Mucosa of descending colon (tissue), 3 donors: Measurements from ENCODE around the gene DOCK1. TPM values are rescaled to one million over a fixed set of nuclear protein-coding genes. Genes with fewer than 3 reads are reported as not detected.

Experiments
- ATAC-seq: fragments of 200-7000 bp; cut with Tn5 transposase; one replicate; pipeline ENCODE4 v1.9.1; 2020; ENCODE audit warnings: mild to moderate bottlenecking, moderate library complexity
- DNase-seq, 3 donors: peaks; one replicate each; pipeline ENCODE4 v3.0.0-alpha.2; 2020
- H3K36me3 ChIP-seq: fragments of 200-600 bp; one replicate; pipeline ENCODE4 v1.8.0; 2021; ENCODE audit warnings: low read depth, mild to moderate bottlenecking
- H3K4me1 ChIP-seq: fragments of 200-600 bp; one replicate; pipeline ENCODE4 v1.8.0; 2021; ENCODE audit warnings: low read depth, mild to moderate bottlenecking
- H3K4me3 ChIP-seq: fragments of 200-600 bp; one replicate; pipeline ENCODE4 v1.8.0; 2021; ENCODE audit warnings: mild to moderate bottlenecking
- H3K9me3 ChIP-seq: fragments of 200-600 bp; one replicate; pipeline ENCODE4 v1.8.0; 2021; ENCODE audit warnings: mild to moderate bottlenecking
- CTCF ChIP-seq: fragments of 200-600 bp; IDR thresholded peaks from one replicate; pipeline ENCODE4 v1.8.0; 2022; ENCODE audit warnings: antibody characterized with exemption, mild to moderate bottlenecking
- intact Hi-C, 2 donors: fragments of 100-400 bp; cut with DNase I in 1 of 2; cut with micrococcal nuclease in 1 of 2; formaldehyde crosslinking; loops; one replicate each; pipeline versions ENCODE4 v1.11.0 to v1.11.1; 2022; cut with DNase I, micrococcal nuclease
- total RNA-seq, 3 donors: library from RNA; stranded (reverse); fragmentation: NEBNext Ultra II Directional in 2 of 3; extraction: Animal tissue kit (Norgen Biotek cat#: 25700) in 2 of 3; gene quantifications; one replicate each; pipeline versions ENCODE4 v1.2.1 to v1.2.4, GENCODE V29; 2021 to 2023
- donor health status: DM: no; HTN: no; CAD: no; lungs with moderate emphysema.
- donor health status: DM: no; HTN: no; CAD: no.
- donor health status: DM: no; HTN: yes; CAD: no.

DOCK1 gene
- total RNA-seq, 3 donors from 2014 or later = 56.5 to 103 (median 74.1) TPM

DNA sequence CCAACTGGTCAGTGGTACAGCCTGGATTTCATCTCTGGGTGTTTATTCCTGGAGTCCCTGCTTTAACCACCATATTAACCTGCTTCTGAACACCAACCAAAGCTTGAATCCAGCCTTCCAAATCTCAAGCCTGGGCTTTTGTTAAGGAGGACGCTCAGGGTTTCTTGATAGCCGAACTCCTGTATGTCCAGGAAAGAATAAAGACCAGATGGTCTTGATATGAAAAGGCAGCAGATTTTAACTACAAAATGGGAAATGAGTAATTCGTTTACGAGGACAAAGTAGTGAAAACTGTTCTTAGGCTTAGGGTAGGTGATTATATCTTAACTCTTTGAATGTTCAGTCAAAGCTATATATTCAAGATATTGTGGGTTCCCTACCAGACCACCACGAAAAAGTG lies 420.3 kb downstream of the DOCK1 start:
- no peak for DNase-seq
- Histone ChIP-seq H3K4me3 (no peak overlapping the region), H3K36me3 (no peaks in the 10 kb centered on the region), H3K9me3 (no peaks in the 10 kb centered on the region), H3K4me1 (no peaks in the 10 kb centered on the region)
- no peak for ATAC-seq
- no peak for TF ChIP-seq CTCF
- intact Hi-C loops = no loop called here

GRCh38 chr10:127326883-127327282 lies 421.7 kb downstream of the DOCK1 start:
- TF ChIP-seq CTCF = no peak
- Histone ChIP-seq H3K4me1 (no peaks in the 10 kb centered on the region), H3K4me3 (no peak overlapping the region), H3K9me3 (no peaks in the 10 kb centered on the region), H3K36me3 (no peaks in the 10 kb centered on the region)
- no peak for ATAC-seq
- intact Hi-C loops = no loop called here
- DNase-seq = no peak

- no peak for ATAC-seq
- TF ChIP-seq CTCF = no peak
- Histone ChIP-seq H3K4me3 (no peak overlapping the region), H3K9me3 (no peaks in the 10 kb centered on the region), H3K36me3 (no peaks in the 10 kb centered on the region), H3K4me1 (no peaks in the 10 kb centered on the region)
- intact Hi-C loops = no loop called here
- no peak for DNase-seq
These were observed 426.5 kb downstream of the DOCK1 start for GRCh38 chr10:127331696-127332095.

GRCh38 chr10:127332631-127333030 lies 427.4 kb downstream of the DOCK1 start:
- no peaks in the 10 kb centered on the region for H3K36me3 ChIP-seq
- ATAC-seq (no peak), DNase-seq (no peak)
- H3K4me1 ChIP-seq = no peaks in the 10 kb centered on the region
- no peaks in the 10 kb centered on the region for H3K9me3 ChIP-seq
- no peak overlapping the region for H3K4me3 ChIP-seq
- TF ChIP-seq CTCF = no peak
- intact Hi-C loops = no loop called here

DNA sequence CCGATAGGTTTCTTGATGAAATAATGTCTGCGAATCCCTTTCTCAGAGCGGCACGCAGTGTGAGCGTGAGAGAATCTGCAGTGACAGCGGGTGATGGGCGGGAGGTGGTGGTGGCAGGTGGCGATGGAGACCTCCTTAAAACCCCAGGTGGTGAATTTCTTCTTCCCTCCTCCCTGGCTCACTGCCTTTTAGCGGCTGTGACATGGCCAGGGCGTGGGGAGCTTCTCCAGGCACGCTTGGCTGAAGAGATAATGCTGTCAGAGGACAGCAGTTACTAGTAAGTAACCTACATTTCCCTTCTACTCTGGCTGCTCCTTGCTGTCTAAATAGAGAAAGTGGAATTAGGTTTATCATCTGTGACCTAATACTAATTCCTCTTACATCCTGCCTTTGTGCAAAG lies 432.6 kb downstream of the DOCK1 start:
- Histone ChIP-seq H3K9me3 (no peaks in the 10 kb centered on the region), H3K4me1 (no peaks in the 10 kb centered on the region), H3K4me3 (no peak overlapping the region), H3K36me3 (no peaks in the 10 kb centered on the region)
- DNase-seq (no peak), ATAC-seq (no peak)
- TF ChIP-seq CTCF = no peak
- intact Hi-C loops = no loop called here

DNA sequence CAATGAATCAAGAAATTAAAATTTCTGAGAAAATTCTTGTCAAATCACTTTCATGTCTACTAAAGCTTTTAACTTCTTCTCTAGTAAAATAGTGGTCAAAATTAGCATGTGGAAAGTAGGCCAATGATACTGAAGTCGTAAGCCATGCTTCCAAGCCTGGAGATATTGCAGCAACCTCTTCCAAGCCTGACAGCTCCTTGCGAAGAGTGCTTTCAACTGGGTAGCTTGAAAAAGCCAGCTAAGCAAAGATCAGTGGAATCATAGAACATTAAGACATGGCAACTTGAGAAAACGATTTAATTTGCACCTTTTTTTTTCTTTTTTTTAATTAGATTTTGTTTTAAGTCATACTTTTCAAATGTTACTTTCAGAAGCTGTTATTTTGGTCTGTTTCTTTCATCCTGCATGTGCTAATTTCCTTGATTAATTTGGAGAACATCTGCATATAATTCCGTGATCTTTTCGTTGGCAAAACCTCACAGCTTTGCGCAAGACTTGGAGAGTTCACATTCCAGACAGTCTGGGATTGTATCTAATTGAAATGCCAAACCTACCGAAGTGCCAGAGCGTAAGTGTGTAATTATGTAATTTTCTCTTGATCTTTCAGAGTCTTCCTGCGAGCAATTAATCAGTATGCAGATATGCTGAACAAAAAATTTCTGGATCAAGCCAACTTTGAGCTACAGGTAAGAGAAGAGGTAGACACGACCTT lies 433.3 kb downstream of the DOCK1 start:
- DNase-seq (no peak), ATAC-seq (no peak)
- intact Hi-C loops = no loop called here
- H3K4me1 ChIP-seq = no peaks in the 10 kb centered on the region
- no peak for TF ChIP-seq CTCF
- H3K4me3 ChIP-seq = no peak overlapping the region
- H3K36me3 ChIP-seq = no peaks in the 10 kb centered on the region
- H3K9me3 ChIP-seq = no peaks in the 10 kb centered on the region
